ENCODE data around the gene VSNL1.
A peak's percentile ranks its signal among the peaks of the same experiment; 100 is the strongest.

Gene VSNL1

GRCh38 chr2:17533546-17533945 is 7.0 kb upstream of the VSNL1 start:
- no peak for DNase-seq (ENCODE audit: low read depth)
- no peak for TF ChIP-seq CTCF (IDR thresholded peaks at IDR 0.05; ENCODE audit: control insufficient read depth, insufficient read depth, low read depth, low read length, missing control alignments)
- no peak overlapping the region for H3K4me3 ChIP-seq (ENCODE audit: control insufficient read depth, low read depth, low read length)

GRCh38 chr2:17536416-17536815 is 4.1 kb upstream of the VSNL1 start:
- DNase-seq (ENCODE audit: low read depth) = no peak
- no peak overlapping the region for H3K4me3 ChIP-seq (ENCODE audit: control insufficient read depth, low read depth, low read length)

GRCh38 chr2:17538022-17538843 is 2.3 kb upstream of the VSNL1 start:
- H3K4me3 ChIP-seq (ENCODE audit: control insufficient read depth, low read depth, low read length) = peak overlapping the region; percentile 69
- DNase-seq (ENCODE audit: low read depth) = no peak
- no peak for TF ChIP-seq CTCF (IDR thresholded peaks at IDR 0.05; ENCODE audit: control insufficient read depth, insufficient read depth, low read depth, low read length, missing control alignments)

More at GRCh38 chr2:17536416-17536815, 4.1 kb upstream of the VSNL1 start:
- no peak for TF ChIP-seq CTCF (IDR thresholded peaks at IDR 0.05; ENCODE audit: control insufficient read depth, insufficient read depth, low read depth, low read length, missing control alignments)

GRCh38 chr2:17538844-17539554 is 1.5 kb upstream of the VSNL1 start:
- TF ChIP-seq CTCF (IDR thresholded peaks at IDR 0.05; ENCODE audit: control insufficient read depth, insufficient read depth, low read depth, low read length, missing control alignments) = no peak
- DNase-seq (ENCODE audit: low read depth) = no peak
- peak overlapping the region; percentile 69 for H3K4me3 ChIP-seq (ENCODE audit: control insufficient read depth, low read depth, low read length)

- peak overlapping the region; percentile 69 for H3K4me3 ChIP-seq (ENCODE audit: control insufficient read depth, low read depth, low read length)
- TF ChIP-seq CTCF (IDR thresholded peaks at IDR 0.05; ENCODE audit: control insufficient read depth, insufficient read depth, low read depth, low read length, missing control alignments) = no peak
- no peak for DNase-seq (ENCODE audit: low read depth)
Measured at GRCh38 chr2:17539611-17540092, 844 bp upstream of the VSNL1 start.

GRCh38 chr2:17540813-17541530 is 476 bp downstream of the VSNL1 start:
- TF ChIP-seq CTCF (IDR thresholded peaks at IDR 0.05; ENCODE audit: control insufficient read depth, insufficient read depth, low read depth, low read length, missing control alignments) = no peak
- peak overlapping the region; percentile 69 for H3K4me3 ChIP-seq (ENCODE audit: control insufficient read depth, low read depth, low read length)
- no peak for DNase-seq (ENCODE audit: low read depth)

Data from AG09309 (cell line).